Peyer's patch (tissue), 4 donors: ENCODE data around the gene KRTAP2-1.

Experiments
- CTCF ChIP-seq, 6 experiments: fragments of 450-650 bp in 4 of 6; fragments of 200-600 bp in 2 of 6; sonication (generic) in 1 of 6; IDR thresholded peaks; one replicate each; pipeline ENCODE4 v1.5.1; 2017 to 2019; ENCODE audit warnings: antibody characterized with exemption in 6 of 6, mild to moderate bottlenecking in 3 of 6, moderate library complexity in 1 of 6
- POLR2A ChIP-seq, 2 donors: fragments of 450-650 bp; IDR thresholded peaks; one replicate each; pipeline ENCODE4 v1.5.1; 2017; ENCODE audit warnings: antibody characterized with exemption in 2 of 2, mild to moderate bottlenecking in 2 of 2, moderate library complexity in 2 of 2

- TF ChIP-seq CTCF (IDR thresholded peaks at IDR 0.05) (no peak), POLR2A (IDR thresholded peaks at IDR 0.05) (no peak)
Observed at GRCh38 chr17:41015454-41015853, 31.7 kb downstream of the KRTAP2-1 start.
